ENCODE data around the gene PTPRN2.
"Not testable (repeated sequence)": the region's sequence is repeated elsewhere in the genome, so short reads cannot be mapped to it uniquely, and the experiment has no call there.

PTPRN2 gene

GRCh38 chr7:158376839-158377186, 210.8 kb downstream of the PTPRN2 start:
- DNase-seq = not testable (repeated sequence)

- DNase-seq = not testable (repeated sequence)
These were observed 211.3 kb downstream of the PTPRN2 start for GRCh38 chr7:158376146-158376838.

- no peak for DNase-seq
These were observed 212.6 kb downstream of the PTPRN2 start for GRCh38 chr7:158375034-158375433.

GRCh38 chr7:158374586-158374985, 213.0 kb downstream of the PTPRN2 start:
- no peak for DNase-seq

GRCh38 chr7:158374146-158374545, 213.5 kb downstream of the PTPRN2 start:
- DNase-seq = no peak

GRCh38 chr7:158373476-158374133, 214.0 kb downstream of the PTPRN2 start:
- DNase-seq = no peak

- no peak for DNase-seq
These were observed 215.0 kb downstream of the PTPRN2 start for GRCh38 chr7:158372400-158373342.

- DNase-seq = no peak
These were observed 215.8 kb downstream of the PTPRN2 start for GRCh38 chr7:158371856-158372255.

- no peak for DNase-seq
These were observed 217.8 kb downstream of the PTPRN2 start for GRCh38 chr7:158369866-158370265.

- no peak for DNase-seq
These were observed 218.3 kb downstream of the PTPRN2 start for GRCh38 chr7:158369290-158369689.

GRCh38 chr7:158368449-158368848, 219.2 kb downstream of the PTPRN2 start:
- DNase-seq = no peak

- no peak for DNase-seq
These were observed 220.0 kb downstream of the PTPRN2 start for GRCh38 chr7:158367634-158367982.

- DNase-seq = no peak
These were observed 220.5 kb downstream of the PTPRN2 start for GRCh38 chr7:158366916-158367633.

GRCh38 chr7:158366346-158366745, 221.3 kb downstream of the PTPRN2 start:
- no peak for DNase-seq

GRCh38 chr7:158365267-158365666, 222.4 kb downstream of the PTPRN2 start:
- DNase-seq = no peak

GRCh38 chr7:158364451-158364850, 223.2 kb downstream of the PTPRN2 start:
- no peak for DNase-seq

- no peak for DNase-seq
These were observed 224.4 kb downstream of the PTPRN2 start for GRCh38 chr7:158362912-158363905.

- no peak for DNase-seq
These were observed 225.6 kb downstream of the PTPRN2 start for GRCh38 chr7:158362001-158362400.

GRCh38 chr7:158361326-158361946, 226.2 kb downstream of the PTPRN2 start:
- DNase-seq = no peak

GRCh38 chr7:158358926-158359645, 228.5 kb downstream of the PTPRN2 start:
- DNase-seq = no peak
